K562 (cell line): ENCODE data around the gene SPAG7. TPM values are rescaled to one million over a fixed set of nuclear protein-coding genes. Genes with fewer than 3 reads are reported as not detected.

Experiments
- ATAC-seq: fragments of 200-7000 bp; cut with Tn5 transposase; 3 replicates; pipeline ENCODE4 v1.9.1; 2020; ENCODE audit warnings: moderate library complexity
- BruUV-seq: library from RNA; stranded (reverse); fragments of 400-500 nt; replicated peaks from 2 replicates; lab custom pipeline; 2021; lab: Mats Ljungman, UMichigan
- CTCF ChIA-PET: fragments of 300-600 bp; formaldehyde crosslinking; extraction: SDS; loops from one replicate; lab custom pipeline; 2021; ENCODE audit warnings: low intra/inter-chr PET ratio; lab: Yijun Ruan, JAX
- POLR2A ChIA-PET: fragments of 300-600, 350-650 bp; sonication (Branson Sonifier 250); formaldehyde crosslinking; extraction: SDS; loops from one replicate; lab custom pipeline; 2021; ENCODE audit warnings: antibody characterized with exemption, inconsistent platforms; lab: Yijun Ruan, JAX
- DNase-seq, 4 experiments: peaks; one replicate each; pipeline versions ENCODE4 v3.0.0 to v3.0.0-alpha.2; 2011 to 2018; ENCODE audit warnings: low spot score in 3 of 4, mixed read lengths in 3 of 4; ENCODE audit errors: extremely low read depth in 1 of 4
- FAIRE-seq: peaks from 2 replicates; lab custom pipeline; 2011; peaks lifted over from hg19 to GRCh38; lab: Jason Lieb, UNC
- H2AFZ ChIP-seq: 2 replicates; pipeline ENCODE4 v1.6.0; 2011; ENCODE audit warnings: low read depth, low read length, control low read depth, inconsistent platforms
- H3K27ac ChIP-seq: fragments of 200-600 bp; 3 replicates; pipeline ENCODE4 v1.8.0; 2011; ENCODE audit warnings: low read depth, mild to moderate bottlenecking, control low read depth, inconsistent platforms, low read length, moderate library complexity, mixed read lengths; ENCODE audit errors: extremely low read depth
- H3K27me3 ChIP-seq, 2 experiments: fragments of 300-600 bp in 1 of 2; 2 replicates in 1 of 2; 3 replicates in 1 of 2; pipeline versions ENCODE4 v1.6.0 to v1.8.0; 2011; ENCODE audit warnings: inconsistent platforms in 2 of 2, low read length in 2 of 2, mild to moderate bottlenecking in 1 of 2, mixed read lengths in 1 of 2, moderate library complexity in 1 of 2; ENCODE audit not compliant: control insufficient read depth in 2 of 2, insufficient read depth in 2 of 2
- H3K36me3 ChIP-seq: fragments of 300-600 bp; 3 replicates; pipeline ENCODE4 v1.8.0; 2011; ENCODE audit warnings: mild to moderate bottlenecking, low read length, inconsistent platforms; ENCODE audit not compliant: control insufficient read depth, insufficient read depth
- H3K4me1 ChIP-seq, 2 experiments: fragments of 200-600 bp in 1 of 2; replicated peaks in 1 of 2; 2 replicates in 1 of 2; 3 replicates in 1 of 2; pipeline versions ENCODE4 v1.5.1 to v1.8.0; 2011; ENCODE audit warnings: inconsistent platforms in 2 of 2, low read length in 2 of 2, mild to moderate bottlenecking in 1 of 2, mixed read lengths in 1 of 2, moderate library complexity in 1 of 2; ENCODE audit not compliant: control insufficient read depth in 2 of 2, insufficient read depth in 2 of 2
- H3K4me2 ChIP-seq: 2 replicates; pipeline ENCODE4 v1.6.1; 2011; ENCODE audit warnings: low read length, control low read depth, inconsistent platforms, mixed read lengths; ENCODE audit not compliant: insufficient read depth
- H3K4me3 ChIP-seq: fragments of 200-600 bp; sonication (generic), shearing (Covaris generic); 2 replicates; pipeline ENCODE4 v1.5.1; 2016; ENCODE audit warnings: control low read depth, inconsistent platforms
- H3K79me2 ChIP-seq: fragments of 200-600 bp; 3 replicates; pipeline ENCODE4 v1.8.0; 2011; ENCODE audit warnings: low read length, inconsistent platforms; ENCODE audit not compliant: control insufficient read depth, insufficient read depth
- H3K9ac ChIP-seq, 2 experiments: 2 replicates each; pipeline versions ENCODE4 v1.6.0 to v1.6.1; 2011; ENCODE audit warnings: low read depth in 2 of 2, low read length in 2 of 2, control low read depth in 1 of 2, inconsistent platforms in 1 of 2, mild to moderate bottlenecking in 1 of 2, mixed read lengths in 1 of 2; ENCODE audit not compliant: insufficient read depth in 1 of 2
- H3K9me1 ChIP-seq: one replicate; pipeline ENCODE4 v1.6.0; 2011; ENCODE audit warnings: inconsistent platforms, mild to moderate bottlenecking, low read length, moderate library complexity; ENCODE audit not compliant: control insufficient read depth, insufficient read depth
- H3K9me3 ChIP-seq: replicated peaks from 2 replicates; pipeline ENCODE4 v1.5.1; 2011; ENCODE audit warnings: low read depth, low read length, inconsistent platforms; ENCODE audit not compliant: control insufficient read depth, insufficient read depth
- H4K20me1 ChIP-seq: replicated peaks from 2 replicates; pipeline ENCODE4 v1.6.1; 2011; ENCODE audit warnings: low read length, inconsistent platforms, mixed read lengths; ENCODE audit not compliant: control insufficient read depth, insufficient read depth
- ATF2 ChIP-seq: sonication (generic); formaldehyde crosslinking; IDR thresholded peaks from 2 replicates; pipeline ENCODE4 v1.8.1; 2022; ENCODE audit warnings: missing genetic modification reagents
- FOS ChIP-seq: IDR thresholded peaks from 3 replicates; pipeline ENCODE4 v1.6.1; 2011; ENCODE audit not compliant: insufficient read length; ENCODE audit errors: extremely low read depth
- FOXK1 ChIP-seq: sonication (generic); formaldehyde crosslinking; IDR thresholded peaks from 2 replicates; pipeline ENCODE4 v1.8.0; 2022; ENCODE audit warnings: missing genetic modification reagents, mild to moderate bottlenecking, borderline replicate concordance
- POLR2G ChIP-seq: fragments of 200-400 bp; formaldehyde crosslinking; IDR thresholded peaks from 2 replicates; pipeline ENCODE4 v1.6.1; 2017; ENCODE audit warnings: low read depth, mild to moderate bottlenecking, antibody characterized with exemption, low read length, moderate library complexity
- RBM25 ChIP-seq: fragments of 200-400 bp; formaldehyde crosslinking; IDR thresholded peaks from 2 replicates; pipeline ENCODE4 v1.6.1; 2018; ENCODE audit warnings: low read length, low read depth, moderate library complexity; ENCODE audit not compliant: severe bottlenecking
- TEAD1 ChIP-seq, 2 experiments: fragments of 450-650 bp in 1 of 2; sonication (generic) in 1 of 2; formaldehyde crosslinking; IDR thresholded peaks; 2 replicates each; pipeline versions ENCODE4 v1.4.0 to v1.8.0; 2020 to 2022; ENCODE audit warnings: mild to moderate bottlenecking in 2 of 2, missing genetic modification reagents in 1 of 2
- ZBTB34 ChIP-seq: fragments of 250-450 bp; sonication (Bioruptor Pico); IDR thresholded peaks from 2 replicates; pipeline ENCODE4 v1.8.0; 2021; ENCODE audit warnings: mild to moderate bottlenecking, moderate library complexity
- ZNF253 ChIP-seq: fragments of 250-450 bp; sonication (Bioruptor Pico); conservative IDR thresholded peaks from 2 replicates; pipeline ENCODE4 v1.6.1; 2021; ENCODE audit warnings: mild to moderate bottlenecking
- ZNF639 ChIP-seq, 2 experiments: fragments of 200-800 bp in 1 of 2; sonication (Bioruptor generic) in 1 of 2; sonication (generic) in 1 of 2; formaldehyde crosslinking in 1 of 2; IDR thresholded peaks in 1 of 2; conservative IDR thresholded peaks in 1 of 2; 2 replicates each; pipeline versions ENCODE4 v1.5.0 to v1.6.1; 2016 to 2020; ENCODE audit warnings: missing compliant biosample characterization in 1 of 2, missing genetic modification characterization in 1 of 2, missing genetic modification reagents in 1 of 2
- WGBS: fragments of 100-300 bp; shearing (Covaris generic); methylation state at CpG from one replicate; pipeline ENCODE4 v1.1.6; 2016; ENCODE audit warnings: low coverage, mixed read lengths; ENCODE audit not compliant: insufficient coverage; ENCODE audit errors: missing lambda C conversion rate; 5-methylcytosine and 5-hydroxymethylcytosine counted together
- in situ Hi-C: fragments of 300-500 bp; cut with MboI; formaldehyde crosslinking; loops from 4 replicates; pipeline ENCODE4 v1.15.0; 2018; ENCODE audit warnings: inconsistent platforms, mixed read lengths
- intact Hi-C: fragments of 100-400 bp; cut with micrococcal nuclease; formaldehyde crosslinking; loops from 2 replicates; pipeline ENCODE4 v1.14.2; 2022
- polyA plus RNA-seq, 8 experiments: library from polyadenylated mRNA; depleted of rRNA in 4 of 8; stranded (reverse) in 5 of 8; unstranded in 3 of 8; fragments of >200 nt; fragmentation: Nextera tagmentation in 2 of 8; fragmentation: Illumina TruSeq in 1 of 8; extraction: Ambion mirVana in 2 of 8; extraction: Trizol in 1 of 8; gene quantifications; 2 replicates each; pipeline versions ENCODE4 v1.2.1 to v1.2.3, GENCODE V29; 2011 to 2014; ENCODE audit warnings: inconsistent platforms in 1 of 8, missing spikeins in 1 of 8
- total RNA-seq, 7 experiments: library from RNA; depleted of rRNA in 6 of 7; stranded (reverse); fragments of >200 nt in 6 of 7; fragmentation: Illumina TruSeq in 2 of 7; extraction: Trizol in 2 of 7; gene quantifications; 2 replicates each; pipeline versions ENCODE4 v1.2.1 to v1.2.3, GENCODE V29; 2011 to 2021; ENCODE audit warnings: low replicate concordance in 1 of 7
- TF ChIP-seq, protein P1 (sequence below): fragments of 450-650 bp; IDR thresholded peaks from 2 replicates; pipeline ENCODE4 v1.6.1; 2017; ENCODE audit warnings: antibody characterized with exemption, mild to moderate bottlenecking

Gene SPAG7
- total and polyA plus RNA-seq, 9 of the 15 experiments (the other 6 are each of a cell fraction or from before 2014, with no cell fraction given): 5.6 to 53.5 (median 36.3) TPM

GRCh38 chr17:4966844-4967538 lies 626 bp downstream of the SPAG7 start:
- no peaks in the 10 kb centered on the region for H3K9me1 ChIP-seq
- FAIRE-seq (peak; percentile 98), DNase-seq (peak; percentile 80 to 97 (median 90)), ATAC-seq (peak; percentile 95)
- no peaks in the 10 kb centered on the region for H4K20me1 ChIP-seq
- in situ Hi-C loops (no loop called here), intact Hi-C loops (loop anchor here (1.0 to 10.0 kb wide), 3 partner anchors 16 to 62 kb away; partner anchors contain the start of genes CHRNE and ENO3)
- 2% methylated on average over 21 of the region's 42 CpGs for WGBS
- H3K27ac ChIP-seq: peak overlapping the region; percentile 95
- peak overlapping the region; percentile 89 to 94 for H3K9ac ChIP-seq
- H3K27me3 ChIP-seq: no peaks in the 10 kb centered on the region
- H2AFZ ChIP-seq: peak overlapping the region; percentile 87
- POLR2A ChIA-PET: interaction anchor here (1.0 to 3.2 kb wide), 12 partner anchors 8 to 59 kb away, joined by 3 to 38 read pairs (median 5); partner anchors contain the start of genes ENO3, PFN1 and RNF167
- CTCF ChIA-PET: no interaction called here
- no peaks in the 10 kb centered on the region for H3K9me3 ChIP-seq
- peaks cover 22 to 23% of the 10 kb centered on the region in 2 experiments for H3K4me1 ChIP-seq
- peaks cover 37% of the 10 kb centered on the region; the same call in 2 of the 3 replicates for H3K36me3 ChIP-seq
- BruUV-seq: TSS peak; percentile 74
- peak overlapping the region; percentile 89 for H3K4me2 ChIP-seq
- H3K79me2 ChIP-seq: peaks cover 26% of the 10 kb centered on the region
- peak overlapping the region; percentile 70 for H3K4me3 ChIP-seq
- TF ChIP-seq ZBTB34 (CRISPR knock-in tag) (no peak), POLR2G (peak; percentile 82), ZNF639 (CRISPR knock-in tag; conservative IDR thresholded peaks at IDR 0.05 in 1 of 2, IDR thresholded peaks at IDR 0.05 in 1 of 2) (no peak), ATF2 (CRISPR knock-in tag) (no peak), FOXK1 (CRISPR knock-in tag) (no peak), TEAD1 (CRISPR knock-in tag; IDR thresholded peaks at IDR 0.05) (peak; percentile 15 to 94; a peak in 2 of 4 replicates), ZNF253 (CRISPR knock-in tag) (no peak), RBM25 (peak; percentile 95), FOS (peak; percentile 98)
- TF ChIP-seq, protein P1, sequence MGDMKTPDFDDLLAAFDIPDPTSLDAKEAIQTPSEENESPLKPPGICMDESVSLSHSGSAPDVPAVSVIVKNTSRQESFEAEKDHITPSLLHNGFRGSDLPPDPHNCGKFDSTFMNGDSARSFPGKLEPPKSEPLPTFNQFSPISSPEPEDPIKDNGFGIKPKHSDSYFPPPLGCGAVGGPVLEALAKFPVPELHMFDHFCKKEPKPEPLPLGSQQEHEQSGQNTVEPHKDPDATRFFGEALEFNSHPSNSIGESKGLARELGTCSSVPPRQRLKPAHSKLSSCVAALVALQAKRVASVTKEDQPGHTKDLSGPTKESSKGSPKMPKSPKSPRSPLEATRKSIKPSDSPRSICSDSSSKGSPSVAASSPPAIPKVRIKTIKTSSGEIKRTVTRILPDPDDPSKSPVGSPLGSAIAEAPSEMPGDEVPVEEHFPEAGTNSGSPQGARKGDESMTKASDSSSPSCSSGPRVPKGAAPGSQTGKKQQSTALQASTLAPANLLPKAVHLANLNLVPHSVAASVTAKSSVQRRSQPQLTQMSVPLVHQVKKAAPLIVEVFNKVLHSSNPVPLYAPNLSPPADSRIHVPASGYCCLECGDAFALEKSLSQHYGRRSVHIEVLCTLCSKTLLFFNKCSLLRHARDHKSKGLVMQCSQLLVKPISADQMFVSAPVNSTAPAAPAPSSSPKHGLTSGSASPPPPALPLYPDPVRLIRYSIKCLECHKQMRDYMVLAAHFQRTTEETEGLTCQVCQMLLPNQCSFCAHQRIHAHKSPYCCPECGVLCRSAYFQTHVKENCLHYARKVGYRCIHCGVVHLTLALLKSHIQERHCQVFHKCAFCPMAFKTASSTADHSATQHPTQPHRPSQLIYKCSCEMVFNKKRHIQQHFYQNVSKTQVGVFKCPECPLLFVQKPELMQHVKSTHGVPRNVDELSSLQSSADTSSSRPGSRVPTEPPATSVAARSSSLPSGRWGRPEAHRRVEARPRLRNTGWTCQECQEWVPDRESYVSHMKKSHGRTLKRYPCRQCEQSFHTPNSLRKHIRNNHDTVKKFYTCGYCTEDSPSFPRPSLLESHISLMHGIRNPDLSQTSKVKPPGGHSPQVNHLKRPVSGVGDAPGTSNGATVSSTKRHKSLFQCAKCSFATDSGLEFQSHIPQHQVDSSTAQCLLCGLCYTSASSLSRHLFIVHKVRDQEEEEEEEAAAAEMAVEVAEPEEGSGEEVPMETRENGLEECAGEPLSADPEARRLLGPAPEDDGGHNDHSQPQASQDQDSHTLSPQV: peak; percentile 45
